SK-N-MC (cell line): ENCODE measurements around the gene FBRS.

ENCODE experiments used
- EZH2 ChIP-seq: fragments of 200-600 bp; sonication (generic); IDR thresholded peaks from one replicate; pipeline ENCODE4 v1.6.1; 2017; ENCODE audit warnings: antibody characterized with exemption
- POLR2AphosphoS5 ChIP-seq: IDR thresholded peaks from 2 replicates; pipeline ENCODE4 v1.6.1; 2012; ENCODE audit warnings: mild to moderate bottlenecking, low read depth, low read length, borderline replicate concordance

DNA sequence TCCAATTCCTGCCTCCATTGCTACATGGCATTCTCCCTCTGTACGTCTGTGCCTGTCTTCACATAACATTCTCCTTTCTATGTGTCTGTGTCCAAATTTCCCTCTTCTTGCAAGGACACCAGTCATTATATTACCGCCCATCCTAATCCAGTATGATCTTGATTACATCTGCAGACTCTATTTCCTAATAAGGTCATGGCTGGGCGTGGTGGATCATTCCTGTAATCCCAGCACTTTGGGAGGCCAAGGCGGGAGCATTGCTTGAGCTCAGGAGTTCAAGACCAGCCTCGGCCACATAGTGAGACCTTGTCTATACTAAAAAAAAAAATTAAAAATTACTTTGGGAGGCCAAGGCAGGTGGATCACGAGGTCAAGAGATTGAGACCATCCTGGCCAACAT, 12.5 kb upstream of the FBRS start:
- TF ChIP-seq POLR2AphosphoS5 = no peak
- TF ChIP-seq EZH2 = no peak
